Esophagus muscularis mucosa (tissue), 3 donors: ENCODE measurements around the gene NUBPL.

Experiments
- POLR2A ChIP-seq: fragments of 450-650 bp; IDR thresholded peaks from one replicate; pipeline ENCODE4 v1.6.1; 2017; ENCODE audit warnings: antibody characterized with exemption, moderate library complexity, mild to moderate bottlenecking, low read depth
- POLR2AphosphoS5 ChIP-seq, 2 donors: sonication (generic); formaldehyde crosslinking; IDR thresholded peaks; one replicate each; pipeline ENCODE4 v1.6.1; 2017; ENCODE audit warnings: antibody characterized with exemption in 2 of 2
- TF ChIP-seq, protein P1 (sequence below), 3 experiments: fragments of 200-600 bp in 2 of 3; fragments of 450-650 bp in 1 of 3; sonication (generic) in 2 of 3; IDR thresholded peaks; one replicate each; pipeline ENCODE4 v1.5.1; 2017 to 2019; ENCODE audit warnings: antibody characterized with exemption in 3 of 3, mild to moderate bottlenecking in 2 of 3, moderate library complexity in 1 of 3

DNA sequence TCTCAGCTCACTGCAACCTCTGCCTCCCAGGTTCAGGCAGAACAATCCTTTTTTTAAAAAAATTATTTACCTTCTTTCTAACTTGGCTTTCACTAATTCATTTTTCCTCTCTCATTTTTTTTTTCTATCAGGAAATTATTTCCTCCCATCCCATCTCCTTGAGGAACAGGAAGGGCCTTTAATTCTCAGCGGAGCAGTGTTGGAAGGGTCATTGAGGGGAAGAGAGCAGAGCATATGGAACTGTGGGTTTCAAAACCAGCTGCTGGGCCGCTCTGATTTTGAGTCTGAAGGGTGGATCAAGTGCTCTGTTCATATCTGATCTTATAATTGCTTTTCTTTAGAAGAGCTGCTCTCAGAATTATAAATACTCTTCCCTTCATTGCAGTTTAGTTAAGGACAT lies 29.0 kb downstream of the NUBPL start:
- TF ChIP-seq, protein P1, sequence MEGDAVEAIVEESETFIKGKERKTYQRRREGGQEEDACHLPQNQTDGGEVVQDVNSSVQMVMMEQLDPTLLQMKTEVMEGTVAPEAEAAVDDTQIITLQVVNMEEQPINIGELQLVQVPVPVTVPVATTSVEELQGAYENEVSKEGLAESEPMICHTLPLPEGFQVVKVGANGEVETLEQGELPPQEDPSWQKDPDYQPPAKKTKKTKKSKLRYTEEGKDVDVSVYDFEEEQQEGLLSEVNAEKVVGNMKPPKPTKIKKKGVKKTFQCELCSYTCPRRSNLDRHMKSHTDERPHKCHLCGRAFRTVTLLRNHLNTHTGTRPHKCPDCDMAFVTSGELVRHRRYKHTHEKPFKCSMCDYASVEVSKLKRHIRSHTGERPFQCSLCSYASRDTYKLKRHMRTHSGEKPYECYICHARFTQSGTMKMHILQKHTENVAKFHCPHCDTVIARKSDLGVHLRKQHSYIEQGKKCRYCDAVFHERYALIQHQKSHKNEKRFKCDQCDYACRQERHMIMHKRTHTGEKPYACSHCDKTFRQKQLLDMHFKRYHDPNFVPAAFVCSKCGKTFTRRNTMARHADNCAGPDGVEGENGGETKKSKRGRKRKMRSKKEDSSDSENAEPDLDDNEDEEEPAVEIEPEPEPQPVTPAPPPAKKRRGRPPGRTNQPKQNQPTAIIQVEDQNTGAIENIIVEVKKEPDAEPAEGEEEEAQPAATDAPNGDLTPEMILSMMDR (IDR thresholded peaks at IDR 0.05): no peak
- TF ChIP-seq POLR2A (no peak), POLR2AphosphoS5 (IDR thresholded peaks at IDR 0.05) (no peak)
